HUES48 (cell line): ENCODE results near the gene TNFRSF25.

Source experiments
- H3K27ac ChIP-seq: one replicate; pipeline ENCODE4 v1.7.0; 2013; ENCODE audit warnings: low read depth, low read length, inconsistent platforms
- H3K27me3 ChIP-seq: 2 replicates; pipeline ENCODE4 v1.6.1; 2013; ENCODE audit warnings: mild to moderate bottlenecking, low read length; ENCODE audit not compliant: control insufficient read depth, insufficient read depth
- H3K36me3 ChIP-seq: 2 replicates; pipeline ENCODE4 v1.6.1; 2013; ENCODE audit warnings: low read length; ENCODE audit not compliant: control insufficient read depth, insufficient read depth
- H3K4me1 ChIP-seq: 2 replicates; pipeline ENCODE4 v1.6.1; 2013; ENCODE audit warnings: mild to moderate bottlenecking, low read length; ENCODE audit not compliant: control insufficient read depth, insufficient read depth
- H3K4me3 ChIP-seq: 2 replicates; pipeline ENCODE4 v1.5.1; 2013; ENCODE audit warnings: mild to moderate bottlenecking, low read depth, low read length
- H3K9ac ChIP-seq: 2 replicates; pipeline ENCODE4 v1.6.1; 2013; ENCODE audit warnings: mild to moderate bottlenecking, low read depth, low read length, moderate library complexity
- H3K9me3 ChIP-seq: 2 replicates; pipeline ENCODE4 v1.6.1; 2013; ENCODE audit warnings: low read length; ENCODE audit not compliant: control insufficient read depth, insufficient read depth

TNFRSF25 gene

DNA sequence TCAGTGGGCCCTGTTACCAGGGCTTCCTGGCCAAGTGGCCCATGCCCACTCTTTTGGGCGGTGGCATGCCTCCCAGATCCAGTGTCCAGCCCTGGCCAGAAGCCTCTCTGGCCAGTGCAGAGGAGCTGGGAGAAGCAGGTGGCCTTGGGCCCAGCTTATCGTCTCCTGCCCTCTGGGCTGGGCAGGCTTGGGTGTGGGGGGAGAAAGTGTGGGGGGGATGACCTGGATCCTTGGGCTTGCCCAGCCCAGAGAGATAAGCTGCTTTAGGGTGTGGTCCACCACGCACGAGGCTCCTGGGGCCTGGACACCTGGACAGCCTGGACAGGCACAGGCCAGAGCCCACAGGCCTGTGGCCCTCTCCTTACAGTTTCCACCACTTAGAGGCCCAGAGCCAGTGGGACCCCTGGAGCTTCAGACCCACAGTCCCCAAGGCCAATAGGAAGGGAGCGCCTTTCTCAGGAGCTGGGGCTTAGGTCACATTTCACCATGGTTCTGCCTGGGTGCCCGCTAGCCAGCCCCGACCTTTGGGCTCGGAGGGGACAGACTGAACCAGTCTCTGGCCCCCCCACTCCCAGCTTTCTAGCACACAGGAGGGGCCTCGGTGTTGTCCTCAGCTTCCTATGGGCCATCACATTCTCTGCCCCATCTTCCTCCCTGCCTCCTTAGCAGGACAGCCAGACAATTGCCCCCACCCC, 39.5 kb downstream of the TNFRSF25 start:
- no peak overlapping the region for H3K9ac ChIP-seq
- no peak overlapping the region for H3K4me3 ChIP-seq
- peaks cover 61% of the 10 kb centered on the region for H3K27me3 ChIP-seq
- no peaks in the 10 kb centered on the region for H3K36me3 ChIP-seq
- no peaks in the 10 kb centered on the region for H3K9me3 ChIP-seq
- no peak overlapping the region for H3K27ac ChIP-seq
- H3K4me1 ChIP-seq, result peaks cover 7% of the 10 kb centered on the region; the same call in 1 of the 2 replicates

- Histone ChIP-seq H3K4me3 (no peak overlapping the region), H3K9me3 (no peaks in the 10 kb centered on the region), H3K9ac (no peak overlapping the region), H3K4me1 (peaks cover 7% of the 10 kb centered on the region; the same call in 1 of the 2 replicates), H3K27me3 (peaks cover 69% of the 10 kb centered on the region), H3K27ac (no peak overlapping the region), H3K36me3 (no peaks in the 10 kb centered on the region)
These were observed 40.3 kb downstream of the TNFRSF25 start for GRCh38 chr1:6425658-6426057.

GRCh38 chr1:6424619-6425593, 41.1 kb downstream of the TNFRSF25 start, which contains the start of gene ESPN:
TSS of gene ESPN (plus strand) at chr1:6424776. CDS start at chr1:6424956, 180 bp downstream.
- Histone ChIP-seq H3K4me1 (peaks cover 3% of the 10 kb centered on the region; the same call in 1 of the 2 replicates), H3K4me3 (peak within 1 kb of the TSS; percentile 45; the same call in 1 of the 2 replicates), H3K9me3 (no peaks in the 10 kb centered on the region)

GRCh38 chr1:6424000-6424565, 41.9 kb downstream of the TNFRSF25 start:
- no peak overlapping the region for H3K9ac ChIP-seq
- no peaks in the 10 kb centered on the region for H3K9me3 ChIP-seq
- peak overlapping the region; percentile 34; the same call in 1 of the 2 replicates for H3K4me3 ChIP-seq
- peaks cover 3% of the 10 kb centered on the region; the same call in 1 of the 2 replicates for H3K4me1 ChIP-seq
- peaks cover 84% of the 10 kb centered on the region for H3K27me3 ChIP-seq
- no peak overlapping the region for H3K27ac ChIP-seq
- no peaks in the 10 kb centered on the region for H3K36me3 ChIP-seq

More at GRCh38 chr1:6424619-6425593, 41.1 kb downstream of the TNFRSF25 start, which contains the start of gene ESPN:
- Histone ChIP-seq H3K27ac (no peak within 1 kb of the TSS), H3K27me3 (peaks cover 76% of the 10 kb centered on the region), H3K9ac (no peak within 1 kb of the TSS), H3K36me3 (no peaks in the 10 kb centered on the region)

DNA sequence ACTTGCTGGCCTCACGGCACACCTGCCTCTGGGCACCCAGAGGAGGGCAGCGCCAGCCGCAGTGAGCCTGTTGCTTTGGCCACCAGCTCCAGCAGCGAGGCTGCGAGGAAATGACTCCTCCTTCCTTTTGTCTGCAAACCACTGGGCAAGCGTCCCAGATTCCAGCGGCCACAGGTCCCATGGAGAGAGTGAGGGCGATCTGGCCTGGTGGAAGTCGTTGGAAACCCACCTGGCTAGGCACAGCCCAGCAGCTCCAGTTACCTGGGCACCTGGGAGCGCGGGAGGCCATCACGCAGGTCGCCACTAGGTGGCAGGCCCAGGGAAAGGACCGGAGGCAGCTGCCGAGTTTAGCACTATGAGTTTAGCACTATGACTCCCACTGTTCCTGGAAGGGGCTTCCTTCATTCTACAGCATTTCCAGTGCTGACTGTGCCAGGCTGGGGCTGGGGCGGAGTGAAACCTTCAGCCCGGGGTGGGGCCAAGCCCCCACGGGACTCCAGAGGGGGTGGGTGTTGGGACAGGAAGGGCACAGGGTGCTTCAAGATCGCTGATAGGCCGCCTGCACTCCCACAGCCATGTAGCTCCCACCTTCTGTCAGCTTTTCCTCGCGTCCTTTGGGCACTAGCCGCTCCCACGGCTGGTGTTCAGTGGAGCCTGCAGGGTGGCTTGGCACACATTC, 42.5 kb downstream of the TNFRSF25 start:
- Histone ChIP-seq H3K4me3 (peak overlapping the region; percentile 34; the same call in 1 of the 2 replicates), H3K27ac (no peak overlapping the region), H3K36me3 (no peaks in the 10 kb centered on the region), H3K4me1 (peaks cover 3% of the 10 kb centered on the region; the same call in 1 of the 2 replicates), H3K9me3 (no peaks in the 10 kb centered on the region), H3K27me3 (peaks cover 91% of the 10 kb centered on the region), H3K9ac (no peak overlapping the region)

DNA sequence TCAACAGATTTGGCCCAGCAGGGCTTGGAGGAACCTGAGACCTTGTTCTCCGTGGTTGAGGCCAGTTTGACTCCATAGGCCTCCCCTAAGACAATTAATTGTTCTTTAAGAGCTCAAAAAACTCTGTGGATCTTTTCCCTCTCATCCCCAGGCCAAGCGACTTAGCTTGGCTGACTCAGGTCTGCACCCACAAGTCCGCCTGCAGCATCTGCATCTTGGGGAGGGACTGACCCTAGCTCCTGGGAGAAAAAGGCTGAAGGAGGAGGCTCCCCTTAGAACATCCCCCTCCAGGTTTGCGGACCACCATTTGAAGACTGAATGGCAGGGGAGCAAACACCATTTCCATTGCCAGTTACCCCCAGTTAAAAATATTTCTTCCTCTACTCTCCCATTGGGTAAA, 44.7 kb downstream of the TNFRSF25 start:
- Histone ChIP-seq H3K9ac (no peak overlapping the region), H3K4me3 (no peak overlapping the region), H3K27me3 (peaks cover 99% of the 10 kb centered on the region), H3K36me3 (no peaks in the 10 kb centered on the region), H3K9me3 (no peaks in the 10 kb centered on the region), H3K4me1 (peaks cover 3% of the 10 kb centered on the region; the same call in 1 of the 2 replicates), H3K27ac (no peak overlapping the region)

DNA sequence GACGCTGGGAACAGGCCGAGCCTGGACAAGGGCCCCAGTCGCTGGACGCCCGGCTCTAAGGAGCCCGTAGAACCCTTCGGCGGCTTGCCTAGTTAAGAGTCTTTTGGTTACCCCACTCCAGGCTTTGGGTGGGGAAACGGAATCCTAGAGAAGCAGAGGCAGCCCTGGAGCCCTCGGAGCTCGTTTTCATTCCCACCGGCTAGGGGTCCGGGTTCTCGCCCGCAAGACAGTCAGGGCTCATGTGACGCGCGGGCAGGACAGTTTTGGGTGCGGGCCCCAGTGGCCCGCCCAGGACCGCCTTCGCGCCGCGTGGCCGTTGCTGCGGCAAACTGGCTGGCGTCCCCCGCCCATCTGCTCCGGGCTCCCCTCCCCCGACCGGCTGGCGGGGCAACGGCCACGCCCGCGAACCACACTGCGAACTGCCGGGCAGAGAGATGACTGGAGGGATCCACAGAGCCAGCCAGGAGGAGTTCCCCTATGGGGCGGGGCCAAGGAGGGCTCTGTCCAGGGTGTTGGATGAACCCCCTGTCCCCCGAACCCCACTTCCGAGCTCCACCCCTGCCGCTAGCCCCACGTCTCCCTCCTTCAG, 45.4 kb downstream of the TNFRSF25 start:
- Histone ChIP-seq H3K9me3 (no peaks in the 10 kb centered on the region), H3K27ac (no peak overlapping the region), H3K9ac (no peak overlapping the region), H3K36me3 (no peaks in the 10 kb centered on the region), H3K4me1 (peaks cover 3% of the 10 kb centered on the region; the same call in 1 of the 2 replicates), H3K27me3 (peaks cover 99% of the 10 kb centered on the region), H3K4me3 (peak overlapping the region; percentile 56)

DNA sequence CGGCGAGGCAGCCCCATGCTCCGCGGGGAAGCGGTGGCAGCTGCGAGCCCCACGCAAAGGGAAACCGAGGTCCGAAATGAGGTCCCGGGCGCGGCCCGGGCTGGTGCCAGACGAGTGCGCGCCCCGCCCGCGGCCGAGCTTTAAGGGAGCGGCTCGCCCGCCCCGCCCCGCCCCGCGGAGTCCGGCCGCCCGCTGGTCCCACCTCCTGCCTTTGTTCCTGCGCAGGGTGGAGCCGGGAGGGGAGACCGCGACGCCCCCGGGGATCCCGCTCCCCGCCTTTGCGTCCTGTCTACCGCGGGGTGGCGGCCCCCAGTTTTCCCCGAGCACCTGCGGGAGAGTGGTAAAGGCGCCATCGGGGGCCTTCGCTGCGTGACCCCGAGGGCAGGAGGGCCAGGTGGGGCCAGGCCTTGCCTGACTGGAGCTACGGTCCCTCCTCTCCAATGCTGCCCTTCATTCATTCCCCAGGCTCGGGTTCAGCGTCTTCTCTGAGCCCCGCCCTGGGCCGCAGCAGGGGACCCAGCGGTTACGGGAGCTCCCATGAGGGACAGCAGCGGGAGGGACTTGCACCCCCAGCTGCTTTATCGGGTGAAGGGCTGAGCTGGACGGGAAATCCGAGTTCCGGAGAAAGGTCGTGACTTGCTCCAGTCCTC, 46.0 kb downstream of the TNFRSF25 start, which contains the start of gene HES2:
Gene HES2 (minus strand): TSS at position 116 of the 650 bp plus-strand sequence. CDS start 99 bp downstream, at position 17.
- no peak within 1 kb of the TSS for H3K27ac ChIP-seq

GRCh38 chr1:6419397-6419803, 46.6 kb downstream of the TNFRSF25 start:
- Histone ChIP-seq H3K9ac (no peak overlapping the region), H3K4me3 (peak overlapping the region; percentile 56; the same call in 1 of the 2 replicates)

More for the DNA sequence above, 46.0 kb downstream of the TNFRSF25 start, which contains the start of gene HES2:
- Histone ChIP-seq H3K36me3 (no peaks in the 10 kb centered on the region), H3K9ac (no peak within 1 kb of the TSS), H3K27me3 (peaks cover 99% of the 10 kb centered on the region), H3K4me1 (peaks cover 9% of the 10 kb centered on the region), H3K4me3 (peak within 1 kb of the TSS; percentile 56), H3K9me3 (no peaks in the 10 kb centered on the region)

More at GRCh38 chr1:6419397-6419803, 46.6 kb downstream of the TNFRSF25 start:
- H3K9me3 ChIP-seq, result no peaks in the 10 kb centered on the region
- no peak overlapping the region for H3K27ac ChIP-seq
- H3K27me3 ChIP-seq, result peaks cover 99% of the 10 kb centered on the region
- no peaks in the 10 kb centered on the region for H3K36me3 ChIP-seq
- peaks cover 14% of the 10 kb centered on the region for H3K4me1 ChIP-seq
